Measurements from ENCODE around the gene HEATR3.
A peak's percentile ranks its signal among the peaks of the same experiment; 100 is the strongest.
"Not testable (repeated sequence)": the region's sequence is repeated elsewhere in the genome, so short reads cannot be mapped to it uniquely, and the experiment has no call there.

Gene HEATR3

DNA sequence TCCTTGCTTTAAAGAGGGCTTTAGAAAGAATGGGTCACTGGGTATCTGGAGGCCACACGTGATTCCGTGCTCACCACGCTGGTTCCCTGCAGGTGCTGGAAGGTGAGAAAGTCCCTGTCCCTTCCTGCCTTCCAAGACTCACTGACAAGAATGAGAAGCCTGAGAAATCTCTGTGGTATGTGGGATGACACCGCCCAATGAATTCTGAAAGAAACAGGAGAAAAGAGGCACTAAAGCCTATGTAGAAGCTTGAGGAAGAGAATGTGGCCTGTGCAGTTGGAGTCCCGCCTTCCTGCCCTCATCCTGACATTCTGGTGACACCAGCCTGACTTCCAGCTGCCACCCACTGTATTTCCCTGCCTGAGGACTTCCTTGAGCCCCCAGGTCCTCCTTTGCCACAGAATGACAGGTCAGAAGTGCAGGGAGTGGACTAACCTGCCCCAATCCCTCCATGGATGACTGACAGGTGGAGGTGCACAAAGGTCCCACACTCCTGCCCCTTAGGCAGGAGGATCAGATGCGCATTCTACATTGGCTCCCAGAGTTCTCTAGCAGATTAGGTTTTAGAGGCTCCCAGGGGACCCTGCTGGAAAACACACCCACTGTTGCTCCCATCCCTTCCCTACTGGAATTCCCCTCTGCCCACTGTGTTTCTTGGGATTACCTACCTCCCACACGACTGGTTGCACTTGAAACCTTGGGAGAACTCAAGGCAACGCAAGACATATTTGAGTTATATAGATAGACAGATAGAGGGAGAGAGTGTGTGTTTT lies 48.8 kb downstream of the HEATR3 start:
- no peak for DNase-seq

- DNase-seq, result no peak
Observed at GRCh38 chr16:50120711-50121110, 54.9 kb downstream of the HEATR3 start.

DNA sequence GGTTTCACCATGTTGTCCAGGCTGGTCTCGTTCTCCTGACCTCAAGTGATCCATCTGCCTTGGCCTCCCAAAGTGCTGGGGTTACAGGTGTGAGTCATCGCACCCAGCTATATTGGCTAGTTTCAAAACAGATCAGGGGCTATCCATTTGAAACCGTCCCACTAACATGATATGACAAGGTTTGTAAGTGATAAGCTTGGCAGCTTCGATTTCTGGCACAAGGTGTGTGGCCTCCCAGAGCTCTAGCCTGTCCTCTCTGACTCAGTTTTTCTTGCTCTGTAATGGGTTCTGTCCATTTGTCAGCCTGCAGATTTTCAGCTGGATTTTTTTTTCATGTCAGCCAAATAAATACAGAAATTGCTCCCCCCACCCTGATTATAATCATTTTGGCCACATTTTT lies 55.5 kb downstream of the HEATR3 start:
- DNase-seq, result no peak

DNA sequence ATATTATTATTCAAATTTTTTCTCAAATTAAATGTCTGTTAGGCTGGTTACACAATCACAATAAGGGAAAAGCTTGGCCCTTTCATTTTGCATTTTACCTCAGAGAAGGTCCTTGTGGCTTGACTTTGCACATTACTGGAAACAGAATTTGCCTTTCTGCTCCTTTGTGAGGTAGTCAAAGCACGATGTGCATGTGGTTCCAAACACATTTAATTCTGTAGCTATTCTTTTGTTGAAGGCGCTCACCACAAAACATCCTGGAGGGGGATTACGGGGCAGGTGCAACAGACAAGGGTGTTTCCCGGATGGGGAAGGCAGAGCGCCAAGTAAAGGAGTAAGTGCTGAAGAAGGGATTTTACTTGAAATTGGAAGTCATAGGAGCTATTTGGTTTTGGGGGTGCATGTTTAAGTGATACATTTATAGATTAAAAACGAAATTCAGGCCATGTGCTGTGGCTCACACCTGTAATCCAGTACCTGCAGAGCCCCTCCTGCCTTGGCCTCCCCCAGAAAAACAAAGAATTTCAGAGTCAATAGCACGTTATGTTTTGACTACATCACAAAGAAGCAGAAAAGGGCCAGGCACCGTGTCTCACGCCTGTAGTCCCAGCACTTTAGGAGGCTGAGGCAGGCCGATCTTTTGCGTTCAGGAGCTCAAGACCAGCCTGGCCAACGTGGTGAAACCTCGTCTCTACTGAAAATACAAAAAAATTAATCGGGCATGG lies 56.1 kb downstream of the HEATR3 start:
- no peak for DNase-seq

DNA sequence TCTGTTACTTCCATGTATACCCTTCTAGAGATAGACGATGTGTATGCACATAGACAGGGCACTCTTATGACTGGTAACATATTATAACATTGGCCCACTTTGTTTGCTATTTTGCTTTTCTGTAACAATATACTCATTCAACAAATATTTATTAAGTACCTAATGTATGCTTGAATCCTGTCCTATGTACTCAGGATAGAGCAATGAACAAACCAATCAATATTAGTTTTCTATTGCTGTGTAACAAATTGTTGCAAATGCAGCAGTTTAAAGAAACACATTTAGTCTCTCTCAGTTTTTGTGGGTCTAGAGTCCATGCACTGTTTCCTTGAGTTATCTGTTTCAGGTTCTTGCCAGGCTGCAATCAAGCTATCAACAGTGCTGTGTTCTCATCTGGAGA lies 57.6 kb downstream of the HEATR3 start:
- no peak for DNase-seq

DNA sequence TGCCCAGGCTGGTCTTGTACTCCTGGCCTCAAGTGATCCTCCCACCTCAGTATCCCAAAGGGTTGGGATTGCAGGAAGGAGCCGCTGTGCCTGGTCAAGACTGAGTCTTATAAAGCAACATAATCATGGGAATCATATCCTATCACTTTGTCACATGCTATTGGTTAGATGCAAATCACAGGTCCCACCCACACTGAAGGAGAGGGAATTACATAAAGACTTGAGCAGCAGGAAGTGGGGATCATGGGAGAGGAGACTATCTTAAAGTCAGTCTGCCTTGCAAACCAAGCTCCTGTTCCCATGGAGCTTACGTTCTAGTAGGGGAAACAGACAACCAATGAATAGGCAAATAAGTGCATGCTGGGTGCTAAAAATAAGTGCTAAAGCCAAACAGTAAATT lies 59.0 kb downstream of the HEATR3 start:
- no peak for DNase-seq

GRCh38 chr16:50126183-50126582 lies 60.4 kb downstream of the HEATR3 start:
- no peak for DNase-seq

DNA sequence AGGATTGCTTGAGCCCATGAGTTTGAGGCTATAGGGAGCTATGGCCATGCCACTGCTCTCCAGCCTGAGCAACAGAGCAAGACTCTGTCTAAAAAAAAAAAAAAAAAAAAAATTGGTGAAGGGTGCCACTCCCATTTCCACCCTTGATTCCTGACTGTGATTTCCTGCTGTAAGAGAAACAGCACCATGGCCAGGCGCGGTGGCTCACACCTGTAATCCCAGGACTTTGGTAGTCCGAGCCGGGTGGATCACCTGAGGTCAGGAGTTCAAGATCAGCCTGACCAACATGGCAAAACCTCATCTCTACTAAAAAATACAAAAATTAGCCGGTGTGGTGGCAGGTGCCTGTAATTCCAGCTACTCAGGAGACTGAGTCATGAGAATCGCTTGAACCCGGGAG lies 66.8 kb downstream of the HEATR3 start:
- not testable (repeated sequence) for DNase-seq

DNA sequence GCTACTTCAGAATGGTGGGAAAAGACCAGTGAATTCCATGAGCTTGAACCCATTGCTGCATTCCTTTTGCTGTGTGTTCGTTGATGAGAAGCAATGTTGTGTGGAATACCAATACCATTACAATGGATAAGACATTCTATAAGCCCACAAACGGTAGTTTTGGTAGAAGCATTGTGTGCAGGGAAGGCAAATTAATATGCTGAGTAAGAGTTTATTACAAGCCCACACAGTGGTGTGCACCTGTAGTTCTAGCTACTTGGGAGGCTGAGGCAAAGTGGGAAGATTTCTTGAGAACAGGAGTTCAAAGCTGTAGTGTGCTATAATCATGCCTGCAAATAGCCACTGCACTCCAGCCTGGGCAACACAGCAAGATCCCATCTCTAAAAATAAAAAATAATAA lies 67.4 kb downstream of the HEATR3 start:
- no peak for DNase-seq

- DNase-seq, result no peak
Observed at GRCh38 chr16:50136399-50136798, 70.6 kb downstream of the HEATR3 start.

GRCh38 chr16:50137268-50137667 lies 71.5 kb downstream of the HEATR3 start:
- DNase-seq, result no peak

DNA sequence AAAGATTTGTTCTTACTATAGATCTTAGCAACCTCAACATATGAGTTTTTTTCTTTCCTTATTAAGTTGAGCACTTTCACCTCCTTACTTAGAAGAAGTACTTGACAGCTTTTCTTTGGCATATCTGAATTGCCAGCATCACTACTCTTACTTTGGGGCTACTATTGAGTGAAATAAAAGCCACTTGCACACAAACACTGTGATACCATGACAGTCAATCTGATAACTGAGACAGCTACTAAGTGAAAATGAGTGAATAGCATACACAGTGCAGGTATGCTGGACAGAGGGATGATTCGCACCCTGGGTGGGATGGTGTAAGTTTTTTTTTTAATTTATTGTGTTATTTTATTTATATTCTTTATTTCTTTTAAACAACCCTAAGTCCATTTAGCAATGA lies 73.8 kb downstream of the HEATR3 start:
- no peak for DNase-seq

DNA sequence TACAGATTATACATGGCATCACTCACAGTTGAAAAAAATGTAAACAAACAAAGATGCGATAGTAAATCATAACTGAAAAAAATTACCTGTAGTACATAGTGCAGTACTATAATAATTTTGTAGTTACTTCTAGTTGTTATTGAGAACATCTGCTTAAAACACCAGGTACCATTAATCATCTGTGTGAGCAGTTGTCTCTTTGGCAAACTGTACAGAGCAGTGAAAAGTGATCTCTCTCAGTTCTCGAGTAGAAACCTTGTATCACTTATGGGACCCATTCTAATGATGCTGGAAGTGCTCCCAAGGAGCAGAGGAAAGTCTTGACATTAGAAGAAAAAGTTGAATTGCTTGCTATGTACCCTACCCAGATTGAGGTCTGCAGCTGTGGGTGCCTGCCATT lies 78.4 kb downstream of the HEATR3 start:
- DNase-seq, result no peak

GRCh38 chr16:50146479-50147435 lies 81.0 kb downstream of the HEATR3 start:
- DNase-seq, result no peak

DNA sequence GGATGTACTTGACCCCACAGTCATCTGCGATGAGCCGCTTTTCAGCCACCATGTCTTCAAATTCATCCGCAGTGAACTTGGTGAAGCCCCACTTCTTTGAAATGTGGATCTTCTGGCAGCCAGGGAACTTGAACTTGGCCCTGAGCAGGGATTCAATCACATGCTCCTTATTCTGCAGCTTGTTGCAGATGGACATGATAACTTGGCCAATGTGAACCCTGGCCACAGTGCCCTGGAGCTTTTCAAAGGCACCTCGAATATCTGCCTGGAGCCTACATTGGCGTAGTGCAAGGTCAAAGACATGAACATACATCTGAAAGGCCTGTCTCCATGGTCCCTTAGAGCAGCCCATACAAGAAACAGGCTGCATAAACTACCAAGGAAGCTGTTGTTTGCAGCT lies 85.6 kb downstream of the HEATR3 start:
- DNase-seq, result no peak

- DNase-seq, result no peak
Observed at GRCh38 chr16:50151756-50152155, 86.0 kb downstream of the HEATR3 start.

DNA sequence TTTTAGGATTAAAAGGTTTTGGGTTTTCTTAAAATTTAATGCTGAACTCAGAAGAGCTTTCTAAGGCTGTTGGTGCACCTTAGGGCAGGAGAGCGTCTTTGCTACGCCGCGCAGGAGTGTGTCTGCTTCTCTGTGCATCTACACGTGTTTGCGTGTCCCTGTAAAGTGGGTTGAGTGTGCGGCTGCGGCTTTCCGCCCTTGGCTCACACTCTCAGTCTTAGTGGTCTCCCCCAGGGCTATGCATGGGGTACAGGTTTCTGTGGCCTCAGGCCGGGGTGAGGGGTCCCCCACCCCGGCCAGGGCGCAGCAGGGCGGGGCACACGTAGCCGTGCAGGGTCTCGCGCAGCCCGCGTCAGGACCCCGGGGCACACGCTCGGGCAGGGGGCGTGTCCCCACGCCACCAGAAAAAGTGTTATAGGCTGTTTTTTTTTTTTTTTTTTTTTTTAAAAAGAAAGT lies 86.6 kb downstream of the HEATR3 start:
- no peak for DNase-seq

- peak; percentile 82 for DNase-seq
Observed at GRCh38 chr16:50152807-50153595, 87.2 kb downstream of the HEATR3 start, which contains the start of gene TENT4B. Gene TENT4B, plus strand, starts transcription at chr16:50153306. Its CDS starts 316 bp downstream, at chr16:50153622.

DNA sequence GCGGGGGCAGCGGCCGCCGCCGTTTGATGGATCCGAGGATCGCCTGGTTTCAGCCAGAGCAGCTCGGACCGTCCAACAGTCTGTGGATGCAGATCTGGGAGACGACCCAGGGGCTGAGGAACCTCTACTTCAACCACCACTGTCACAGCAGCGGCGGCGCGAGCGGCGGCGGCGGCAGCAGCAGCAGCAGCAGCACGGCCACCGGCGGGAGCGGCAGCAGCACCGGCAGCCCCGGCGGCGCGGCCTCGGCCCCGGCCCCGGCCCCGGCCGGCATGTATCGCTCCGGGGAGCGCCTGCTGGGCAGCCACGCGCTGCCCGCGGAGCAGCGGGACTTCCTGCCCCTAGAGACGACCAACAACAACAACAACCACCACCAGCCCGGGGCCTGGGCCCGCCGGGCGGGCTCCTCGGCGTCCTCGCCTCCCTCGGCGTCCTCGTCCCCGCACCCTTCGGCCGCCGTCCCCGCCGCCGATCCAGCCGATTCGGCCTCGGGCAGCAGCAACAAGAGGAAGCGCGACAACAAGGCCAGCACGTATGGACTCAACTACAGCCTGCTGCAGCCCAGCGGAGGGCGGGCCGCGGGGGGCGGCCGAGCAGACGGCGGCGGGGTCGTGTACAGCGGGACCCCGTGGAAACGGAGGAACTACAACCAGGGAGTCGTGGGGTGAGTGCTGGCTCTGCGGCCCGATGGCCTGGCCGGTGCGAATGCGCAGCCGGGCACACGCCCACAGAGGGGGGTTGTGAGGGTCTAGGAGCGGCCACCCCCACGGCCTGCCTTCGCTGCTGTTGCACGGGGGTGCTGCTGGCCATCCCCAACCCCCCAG lies 88.0 kb downstream of the HEATR3 start:
- DNase-seq, result no peak

GRCh38 chr16:50154420-50154950 lies 88.7 kb downstream of the HEATR3 start:
- DNase-seq, result no peak

- peak; percentile 12 for DNase-seq
Observed at GRCh38 chr16:50155925-50156324, 90.2 kb downstream of the HEATR3 start.
